Measurements from ENCODE around the gene ADGRL3.

The ADGRL3 gene

GRCh38 chr4:61571761-61572559, 371.8 kb downstream of the ADGRL3 start:
- Histone ChIP-seq H3K36me3 (ENCODE audit: control insufficient read depth, insufficient read depth, low read length) (no peaks in the 10 kb centered on the region), H3K27ac (ENCODE audit: low read depth, low read length, severe bottlenecking) (no peak overlapping the region), H3K9me3 (ENCODE audit: control insufficient read depth, low read length) (no peaks in the 10 kb centered on the region), H3K4me1 (ENCODE audit: control insufficient read depth, insufficient read depth, low read length, poor library complexity, severe bottlenecking) (no peaks in the 10 kb centered on the region), H3K4me3 (ENCODE audit: extremely low read depth, insufficient read depth, low read length, poor library complexity, severe bottlenecking) (no peak overlapping the region)
- WGBS, 2 experiments (ENCODE audit: insufficient coverage in 2 of 2) = no CpG with 5 or more reads among the region's 2 CpGs

DNA sequence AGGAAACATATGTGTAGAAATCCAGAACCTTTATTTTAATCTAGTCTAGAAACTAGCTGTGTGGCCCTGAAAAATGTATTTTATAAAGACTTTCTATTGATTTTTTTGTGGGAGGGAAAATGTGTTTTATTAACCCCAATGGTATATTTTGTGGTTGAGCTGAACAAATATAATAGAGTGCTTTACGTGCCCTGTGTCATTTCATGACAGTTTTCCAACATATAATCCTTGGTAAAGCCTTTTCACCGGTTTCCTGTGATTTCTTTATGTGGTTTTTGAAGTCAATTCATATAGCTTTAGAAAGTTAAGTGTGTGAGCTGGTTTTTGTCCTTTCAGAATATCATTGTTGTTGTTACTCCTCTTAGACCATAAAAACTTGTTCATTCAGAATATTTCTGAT, 375.7 kb downstream of the ADGRL3 start:
- no CpG with 5 or more reads among the region's 2 CpGs for WGBS, 2 experiments (ENCODE audit: insufficient coverage in 2 of 2)
- Histone ChIP-seq H3K4me1 (ENCODE audit: control insufficient read depth, insufficient read depth, low read length, poor library complexity, severe bottlenecking) (no peaks in the 10 kb centered on the region), H3K4me3 (ENCODE audit: extremely low read depth, insufficient read depth, low read length, poor library complexity, severe bottlenecking) (no peak overlapping the region), H3K27ac (ENCODE audit: low read depth, low read length, severe bottlenecking) (no peak overlapping the region), H3K9me3 (ENCODE audit: control insufficient read depth, low read length) (no peaks in the 10 kb centered on the region), H3K36me3 (ENCODE audit: control insufficient read depth, insufficient read depth, low read length) (no peaks in the 10 kb centered on the region)

- H3K27ac ChIP-seq (ENCODE audit: low read depth, low read length, severe bottlenecking) = no peak overlapping the region
- no peaks in the 10 kb centered on the region for H3K9me3 ChIP-seq (ENCODE audit: control insufficient read depth, low read length)
- WGBS, 2 experiments (ENCODE audit: insufficient coverage in 2 of 2) = no CpG with 5 or more reads among the region's 1 CpG
- H3K4me3 ChIP-seq (ENCODE audit: extremely low read depth, insufficient read depth, low read length, poor library complexity, severe bottlenecking) = no peak overlapping the region
- H3K36me3 ChIP-seq (ENCODE audit: control insufficient read depth, insufficient read depth, low read length) = no peaks in the 10 kb centered on the region
- H3K4me1 ChIP-seq (ENCODE audit: control insufficient read depth, insufficient read depth, low read length, poor library complexity, severe bottlenecking) = no peaks in the 10 kb centered on the region
Measured at GRCh38 chr4:61579786-61580185, 379.7 kb downstream of the ADGRL3 start.

DNA sequence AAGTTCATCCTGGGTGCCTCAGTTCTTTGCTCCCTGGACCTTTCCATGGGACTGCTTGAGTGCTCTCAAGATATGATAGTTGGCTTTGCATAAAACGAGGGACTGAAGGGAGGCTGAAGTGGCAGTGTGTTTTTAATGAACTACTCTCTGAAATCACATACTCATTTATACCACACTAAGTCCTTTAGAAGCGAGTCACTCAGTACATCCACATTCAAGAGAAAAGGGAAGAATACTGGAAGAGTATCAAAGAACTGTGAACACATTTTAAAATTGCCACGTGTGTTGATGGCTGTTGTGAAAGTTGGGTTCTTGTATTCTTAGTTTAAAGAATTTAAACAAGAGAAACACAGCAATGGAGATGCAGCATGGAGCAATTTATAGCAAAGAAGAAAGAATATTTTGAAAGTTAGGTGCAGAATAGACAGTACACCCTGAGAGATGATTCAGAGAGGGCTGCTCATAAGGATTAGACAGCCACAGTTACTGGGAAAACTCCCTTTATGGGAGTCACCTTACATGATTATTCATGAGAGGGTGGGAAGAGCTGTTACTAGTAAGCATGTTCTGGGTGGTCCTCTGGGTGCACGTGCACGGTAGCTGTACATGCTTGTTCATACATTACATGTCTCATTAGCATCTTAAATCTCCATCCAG, 380.7 kb downstream of the ADGRL3 start:
- Histone ChIP-seq H3K4me3 (ENCODE audit: extremely low read depth, insufficient read depth, low read length, poor library complexity, severe bottlenecking) (no peak overlapping the region), H3K36me3 (ENCODE audit: control insufficient read depth, insufficient read depth, low read length) (no peaks in the 10 kb centered on the region), H3K9me3 (ENCODE audit: control insufficient read depth, low read length) (no peaks in the 10 kb centered on the region), H3K27ac (ENCODE audit: low read depth, low read length, severe bottlenecking) (no peak overlapping the region), H3K4me1 (ENCODE audit: control insufficient read depth, insufficient read depth, low read length, poor library complexity, severe bottlenecking) (no peaks in the 10 kb centered on the region)
- WGBS, 2 experiments (ENCODE audit: insufficient coverage in 2 of 2) = 80% methylated on average over 1 of the region's 5 CpGs; no CpG with 5 or more reads in 1 of the 2 experiments

DNA sequence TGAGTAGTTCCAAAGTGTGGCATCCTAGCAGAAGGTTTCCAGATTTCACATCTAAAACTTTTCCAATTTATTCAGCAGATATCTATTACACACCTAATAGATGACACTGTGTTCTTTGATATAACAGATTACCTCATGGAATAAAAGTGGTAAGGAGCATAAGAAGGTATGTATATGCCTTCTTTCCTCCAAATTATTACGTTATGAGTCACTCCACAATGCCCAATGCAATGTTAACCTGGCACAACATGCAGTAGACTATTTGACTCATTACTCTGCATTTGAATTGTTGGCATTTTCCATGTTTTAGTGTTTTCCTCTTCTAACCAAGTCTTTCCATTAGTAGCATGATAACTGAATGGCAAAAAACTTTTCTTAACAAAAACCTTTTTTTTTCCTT, 383.6 kb downstream of the ADGRL3 start:
- Histone ChIP-seq H3K9me3 (ENCODE audit: control insufficient read depth, low read length) (no peaks in the 10 kb centered on the region), H3K4me1 (ENCODE audit: control insufficient read depth, insufficient read depth, low read length, poor library complexity, severe bottlenecking) (no peaks in the 10 kb centered on the region), H3K36me3 (ENCODE audit: control insufficient read depth, insufficient read depth, low read length) (no peaks in the 10 kb centered on the region), H3K27ac (ENCODE audit: low read depth, low read length, severe bottlenecking) (no peak overlapping the region), H3K4me3 (ENCODE audit: extremely low read depth, insufficient read depth, low read length, poor library complexity, severe bottlenecking) (no peak overlapping the region)
- WGBS, 2 experiments (ENCODE audit: insufficient coverage in 2 of 2) = no CpG with 5 or more reads among the region's 1 CpG

- H3K27ac ChIP-seq (ENCODE audit: low read depth, low read length, severe bottlenecking) = no peak overlapping the region
- H3K9me3 ChIP-seq (ENCODE audit: control insufficient read depth, low read length) = no peaks in the 10 kb centered on the region
- WGBS, 2 experiments (ENCODE audit: insufficient coverage in 2 of 2) = no CpG with 5 or more reads among the region's 5 CpGs
- H3K4me3 ChIP-seq (ENCODE audit: extremely low read depth, insufficient read depth, low read length, poor library complexity, severe bottlenecking) = no peak overlapping the region
- H3K4me1 ChIP-seq (ENCODE audit: control insufficient read depth, insufficient read depth, low read length, poor library complexity, severe bottlenecking) = no peaks in the 10 kb centered on the region
- no peaks in the 10 kb centered on the region for H3K36me3 ChIP-seq (ENCODE audit: control insufficient read depth, insufficient read depth, low read length)
Measured at GRCh38 chr4:61588621-61589402, 388.7 kb downstream of the ADGRL3 start.

- WGBS, 2 experiments (ENCODE audit: insufficient coverage in 2 of 2) = 100% methylated on average over 1 of the region's 5 CpGs; no CpG with 5 or more reads in 1 of the 2 experiments
- Histone ChIP-seq H3K27ac (ENCODE audit: low read depth, low read length, severe bottlenecking) (no peak overlapping the region), H3K4me1 (ENCODE audit: control insufficient read depth, insufficient read depth, low read length, poor library complexity, severe bottlenecking) (no peaks in the 10 kb centered on the region), H3K4me3 (ENCODE audit: extremely low read depth, insufficient read depth, low read length, poor library complexity, severe bottlenecking) (no peak overlapping the region), H3K9me3 (ENCODE audit: control insufficient read depth, low read length) (no peaks in the 10 kb centered on the region), H3K36me3 (ENCODE audit: control insufficient read depth, insufficient read depth, low read length) (no peaks in the 10 kb centered on the region)
Measured at GRCh38 chr4:61590881-61591280, 390.8 kb downstream of the ADGRL3 start.

- Histone ChIP-seq H3K4me1 (ENCODE audit: control insufficient read depth, insufficient read depth, low read length, poor library complexity, severe bottlenecking) (no peaks in the 10 kb centered on the region), H3K27ac (ENCODE audit: low read depth, low read length, severe bottlenecking) (no peak overlapping the region), H3K4me3 (ENCODE audit: extremely low read depth, insufficient read depth, low read length, poor library complexity, severe bottlenecking) (no peak overlapping the region), H3K36me3 (ENCODE audit: control insufficient read depth, insufficient read depth, low read length) (no peaks in the 10 kb centered on the region), H3K9me3 (ENCODE audit: control insufficient read depth, low read length) (no peaks in the 10 kb centered on the region)
- 100% methylated on average over 1 of the region's 5 CpGs; no CpG with 5 or more reads in 1 of the 2 experiments for WGBS, 2 experiments (ENCODE audit: insufficient coverage in 2 of 2)
Measured at GRCh38 chr4:61596606-61597340, 396.6 kb downstream of the ADGRL3 start.

- Histone ChIP-seq H3K36me3 (ENCODE audit: control insufficient read depth, insufficient read depth, low read length) (no peaks in the 10 kb centered on the region), H3K4me3 (ENCODE audit: extremely low read depth, insufficient read depth, low read length, poor library complexity, severe bottlenecking) (no peak overlapping the region), H3K4me1 (ENCODE audit: control insufficient read depth, insufficient read depth, low read length, poor library complexity, severe bottlenecking) (no peaks in the 10 kb centered on the region), H3K9me3 (ENCODE audit: control insufficient read depth, low read length) (no peaks in the 10 kb centered on the region), H3K27ac (ENCODE audit: low read depth, low read length, severe bottlenecking) (no peak overlapping the region)
- 100% methylated on average over 1 of the region's 3 CpGs; no CpG with 5 or more reads in 1 of the 2 experiments for WGBS, 2 experiments (ENCODE audit: insufficient coverage in 2 of 2)
Measured at GRCh38 chr4:61603086-61603485, 403.0 kb downstream of the ADGRL3 start.

DNA sequence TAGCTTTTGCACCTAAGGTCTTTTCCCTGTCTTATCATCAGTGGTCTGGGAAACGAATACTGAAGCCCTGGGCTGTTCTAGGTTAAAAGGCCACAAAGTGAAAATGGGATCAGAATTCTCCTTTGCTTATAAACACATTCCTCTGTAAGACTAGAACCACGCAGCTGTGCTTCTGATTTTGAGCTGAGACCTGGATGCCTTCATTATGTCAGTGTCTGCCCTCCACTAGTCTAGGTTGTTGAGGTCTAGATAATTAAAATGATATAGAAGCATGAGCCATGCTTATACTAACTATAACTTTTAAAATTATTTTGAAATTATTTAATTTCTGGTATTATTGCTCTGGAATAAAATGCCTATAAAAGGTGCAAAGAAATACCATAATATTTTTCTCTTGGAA, 403.9 kb downstream of the ADGRL3 start:
- Histone ChIP-seq H3K9me3 (ENCODE audit: control insufficient read depth, low read length) (no peaks in the 10 kb centered on the region), H3K36me3 (ENCODE audit: control insufficient read depth, insufficient read depth, low read length) (no peaks in the 10 kb centered on the region), H3K27ac (ENCODE audit: low read depth, low read length, severe bottlenecking) (no peak overlapping the region), H3K4me3 (ENCODE audit: extremely low read depth, insufficient read depth, low read length, poor library complexity, severe bottlenecking) (no peak overlapping the region), H3K4me1 (ENCODE audit: control insufficient read depth, insufficient read depth, low read length, poor library complexity, severe bottlenecking) (no peaks in the 10 kb centered on the region)
- 60% methylated on average over 1 of the region's 2 CpGs; no CpG with 5 or more reads in 1 of the 2 experiments for WGBS, 2 experiments (ENCODE audit: insufficient coverage in 2 of 2)
